ENCODE measurements around the gene GIPC1.
A peak's percentile ranks its signal among the peaks of the same experiment; 100 is the strongest.

GIPC1 gene

GRCh38 chr19:14526423-14526822, 30.5 kb upstream of the GIPC1 start:
- no peak for TF ChIP-seq CTCF (IDR thresholded peaks at IDR 0.05; ENCODE audit: extremely low read depth, missing control alignments)

GRCh38 chr19:14525729-14526128, 29.8 kb upstream of the GIPC1 start:
- DNase-seq (ENCODE audit: low spot score): no peak
- no peak for TF ChIP-seq CTCF (IDR thresholded peaks at IDR 0.05; ENCODE audit: extremely low read depth, missing control alignments)

More at GRCh38 chr19:14526423-14526822, 30.5 kb upstream of the GIPC1 start:
- DNase-seq (ENCODE audit: low spot score): no peak

GRCh38 chr19:14520543-14520942, 24.6 kb upstream of the GIPC1 start:
- TF ChIP-seq CTCF (IDR thresholded peaks at IDR 0.05; ENCODE audit: extremely low read depth, missing control alignments): no peak
- DNase-seq (ENCODE audit: low spot score): no peak

GRCh38 chr19:14519860-14520407, 24.0 kb upstream of the GIPC1 start:
- DNase-seq (ENCODE audit: low spot score): no peak

GRCh38 chr19:14519245-14519859, 23.4 kb upstream of the GIPC1 start:
- no peak for TF ChIP-seq CTCF (IDR thresholded peaks at IDR 0.05; ENCODE audit: extremely low read depth, missing control alignments)
- DNase-seq (ENCODE audit: low spot score): no peak

More at GRCh38 chr19:14519860-14520407, 24.0 kb upstream of the GIPC1 start:
- no peak for TF ChIP-seq CTCF (IDR thresholded peaks at IDR 0.05; ENCODE audit: extremely low read depth, missing control alignments)

- DNase-seq (ENCODE audit: low spot score): peak; percentile 97
- TF ChIP-seq CTCF (IDR thresholded peaks at IDR 0.05; ENCODE audit: extremely low read depth, missing control alignments): no peak
Measured at GRCh38 chr19:14517840-14518505, 22.0 kb upstream of the GIPC1 start, which contains the start of gene DNAJB1. TSS of gene DNAJB1 (minus strand) at chr19:14518397. CDS start at chr19:14518349, 48 bp downstream.

- DNase-seq (ENCODE audit: low spot score): no peak
Measured at GRCh38 chr19:14517446-14517839, 21.5 kb upstream of the GIPC1 start.

More at GRCh38 chr19:14517446-14517839, 21.5 kb upstream of the GIPC1 start:
- peak; percentile 1 for TF ChIP-seq CTCF (IDR thresholded peaks at IDR 0.05; ENCODE audit: extremely low read depth, missing control alignments)

Data from GM20000 (cell line).